Measurements from ENCODE around the gene PRKCA.
"Not testable (repeated sequence)": the region's sequence is repeated elsewhere in the genome, so short reads cannot be mapped to it uniquely, and the experiment has no call there.

The PRKCA gene

DNA sequence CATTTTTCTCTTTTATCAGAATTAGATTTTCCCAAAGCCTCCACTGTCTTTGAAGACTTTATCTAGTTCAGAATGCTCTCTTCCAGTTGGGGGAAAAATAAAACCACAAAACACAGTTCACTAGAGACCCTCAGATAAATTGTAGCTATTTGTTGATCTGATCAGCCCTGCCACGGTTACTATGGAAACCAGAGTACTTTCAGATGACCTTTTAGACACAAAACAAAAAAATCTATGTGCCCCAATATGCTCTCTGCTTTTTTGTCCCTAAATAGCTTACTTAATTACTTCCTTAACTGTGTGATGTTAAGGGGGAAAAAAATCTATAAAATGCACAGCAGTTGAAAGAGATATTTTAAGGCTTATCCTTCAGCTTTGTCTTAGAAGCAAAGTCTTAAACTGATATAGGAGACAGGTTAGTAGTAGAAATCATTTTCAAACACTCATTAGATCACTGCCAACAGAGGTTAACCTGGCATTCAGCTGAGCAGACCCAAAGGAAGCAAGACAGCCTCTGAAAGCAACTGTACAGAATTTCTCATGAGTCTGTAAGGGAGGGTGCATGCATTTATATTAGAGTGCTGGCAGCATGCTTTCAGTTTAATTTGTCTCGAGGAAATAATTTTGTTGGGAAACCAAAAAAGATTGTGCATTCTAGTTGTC, 402.6 kb downstream of the PRKCA start:
- no peak for DNase-seq

GRCh38 chr17:66706851-66707450, 404.5 kb downstream of the PRKCA start:
- no peak for DNase-seq

GRCh38 chr17:66711401-66711800, 409.0 kb downstream of the PRKCA start:
- DNase-seq = no peak

DNA sequence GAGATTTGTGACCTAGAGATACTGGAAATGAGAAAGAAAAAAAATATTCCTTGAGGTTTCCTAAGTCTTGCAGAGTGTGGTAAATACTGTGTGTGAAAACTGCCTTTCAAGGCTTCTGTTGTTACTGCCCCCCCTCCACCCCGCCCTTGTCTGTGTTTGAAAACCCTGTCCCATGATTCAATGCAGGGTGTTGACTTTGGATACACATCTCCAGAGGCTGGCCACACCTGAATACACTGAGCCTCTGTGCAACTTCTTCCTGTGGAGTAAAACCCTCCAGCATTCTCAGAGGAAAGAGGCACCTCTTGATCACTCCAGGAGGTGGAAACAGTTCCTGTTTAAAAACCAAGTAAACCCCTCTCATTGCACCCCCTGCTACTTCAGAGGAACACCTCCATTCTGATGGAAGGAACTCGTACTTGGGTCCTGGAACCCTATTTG, 409.5 kb downstream of the PRKCA start:
- DNase-seq = no peak

GRCh38 chr17:66712453-66712852, 410.0 kb downstream of the PRKCA start:
- DNase-seq = no peak

DNA sequence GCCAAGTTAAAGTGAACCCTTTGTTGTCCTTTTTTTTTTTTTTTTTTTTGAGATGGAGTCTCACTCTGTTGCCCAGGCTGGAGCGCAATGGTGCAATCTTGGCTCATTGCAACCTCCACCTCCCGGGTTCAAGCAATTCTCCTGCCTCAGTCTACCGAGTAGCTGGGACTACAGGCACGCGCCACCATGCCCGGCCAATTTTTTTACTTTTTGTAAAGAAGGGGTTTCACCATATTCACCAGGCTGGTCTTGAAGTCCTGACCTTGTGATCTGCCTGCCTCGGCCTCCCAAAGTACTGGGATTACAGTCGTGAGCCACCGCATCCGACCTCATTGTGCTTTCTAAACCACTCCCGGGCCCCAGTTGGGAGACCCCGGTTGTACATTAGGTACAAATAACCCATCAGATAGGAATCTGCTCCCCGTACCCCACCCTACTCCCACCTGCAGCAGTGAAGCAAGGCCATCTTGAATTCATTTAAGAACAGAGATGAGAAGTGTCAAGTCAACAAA, 410.7 kb downstream of the PRKCA start:
- DNase-seq = not testable (repeated sequence)

- DNase-seq = no peak
Observed at GRCh38 chr17:66713533-66714042, 411.2 kb downstream of the PRKCA start.

- DNase-seq = peak; percentile 9
Observed at GRCh38 chr17:66714046-66715023, 411.9 kb downstream of the PRKCA start.

- DNase-seq = no peak
Observed at GRCh38 chr17:66715076-66715675, 412.8 kb downstream of the PRKCA start.

- peak; percentile 80 for DNase-seq
Observed at GRCh38 chr17:66715745-66716156, 413.3 kb downstream of the PRKCA start.

DNA sequence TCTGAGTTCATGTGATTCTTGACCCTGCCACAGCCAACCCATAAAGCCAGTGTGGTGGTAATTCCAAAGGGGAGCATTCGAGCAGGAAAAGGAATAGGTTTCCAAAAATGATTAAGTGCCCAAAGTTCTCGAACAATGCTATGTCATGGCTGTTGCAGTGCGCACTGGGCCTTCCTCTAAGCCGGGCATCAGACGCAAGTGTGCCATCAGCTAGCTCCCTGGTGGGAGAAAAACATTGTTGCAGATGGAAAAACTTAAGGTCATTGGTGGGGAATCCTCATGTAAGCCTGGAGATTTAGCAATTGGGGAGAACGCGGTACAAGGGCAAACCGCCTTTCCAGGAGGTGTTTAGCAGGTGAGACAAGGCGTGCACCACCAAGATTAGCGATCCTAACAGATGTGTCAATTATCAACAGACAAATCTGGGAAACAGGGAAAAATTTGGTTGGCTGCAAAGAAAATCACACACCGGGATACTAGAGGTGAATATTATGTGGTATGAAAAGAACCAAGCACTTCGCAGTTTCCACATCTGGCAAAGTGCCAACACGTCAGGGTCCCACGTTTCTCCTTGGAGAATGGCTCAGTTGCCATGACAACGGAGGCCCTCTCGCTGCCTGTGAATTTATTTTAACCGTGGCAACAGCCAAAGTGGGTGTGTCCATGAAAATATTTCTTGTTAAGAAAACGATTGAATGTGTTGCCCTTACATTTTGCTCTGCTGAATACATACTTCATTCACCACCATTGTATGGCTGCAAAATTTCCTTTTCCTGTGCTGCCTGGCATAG, 414.0 kb downstream of the PRKCA start:
- DNase-seq = peak; percentile 17

DNA sequence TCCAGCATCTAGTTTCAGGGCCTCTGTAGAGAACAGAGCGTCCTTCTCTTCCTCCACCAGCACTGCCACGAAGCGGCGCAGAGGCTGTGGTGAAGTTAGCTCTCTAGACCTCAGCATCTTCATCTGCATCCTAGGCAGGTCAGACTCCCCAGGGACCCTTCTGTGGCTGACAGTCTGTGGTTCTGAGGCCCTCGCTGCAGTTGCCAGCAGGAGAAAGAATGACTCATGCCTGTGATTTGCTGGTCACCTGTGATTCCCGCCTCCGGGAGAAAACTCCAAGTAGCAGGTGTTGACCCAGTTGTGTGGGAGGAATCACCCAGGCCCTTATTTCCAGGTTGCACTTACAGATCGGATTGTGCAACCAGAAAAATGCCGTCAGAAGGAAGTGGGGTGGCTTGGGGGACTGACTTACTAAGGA, 415.2 kb downstream of the PRKCA start:
- DNase-seq = no peak

DNA sequence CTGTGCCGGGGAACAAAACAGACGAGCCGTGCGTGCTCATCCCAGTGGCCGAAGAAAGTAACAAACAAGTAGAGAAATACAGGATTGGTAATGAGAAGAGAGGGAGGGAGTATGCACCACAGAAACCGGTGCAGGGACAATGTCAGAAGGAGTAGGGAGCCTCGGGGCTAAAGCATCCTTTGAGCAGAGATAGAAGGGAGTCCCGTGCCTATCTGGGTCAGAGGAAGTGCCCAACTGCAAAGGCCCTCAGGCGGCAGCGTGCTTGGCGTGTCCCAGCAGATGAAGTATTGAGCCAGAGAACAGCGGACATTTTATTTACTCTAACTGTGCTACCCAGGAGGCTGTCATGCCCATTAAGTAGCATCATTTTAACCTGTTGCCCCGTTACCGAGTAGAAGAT, 417.6 kb downstream of the PRKCA start:
- DNase-seq = no peak

DNA sequence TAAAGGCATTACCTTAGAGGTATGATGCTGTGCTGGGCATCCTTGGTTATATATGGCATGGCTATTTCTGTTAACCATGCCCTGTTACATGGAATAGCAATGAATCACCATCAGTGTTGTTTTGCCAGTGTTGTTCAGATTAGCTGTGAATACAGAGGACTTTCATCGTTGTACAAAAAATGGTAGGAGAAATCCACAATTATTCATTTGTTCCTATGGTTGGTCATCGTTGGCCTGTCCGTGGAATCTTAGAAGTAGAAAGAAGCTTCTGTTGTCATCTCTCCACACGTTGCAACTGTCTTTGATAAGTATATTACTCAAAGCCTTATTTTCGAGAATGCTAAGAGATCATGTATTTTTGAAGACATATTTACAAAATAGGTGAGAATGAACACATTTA, 418.2 kb downstream of the PRKCA start:
- DNase-seq = no peak

- no peak for DNase-seq
Observed at GRCh38 chr17:66722341-66722740, 419.9 kb downstream of the PRKCA start.

GRCh38 chr17:66724581-66725341, 422.3 kb downstream of the PRKCA start:
- DNase-seq = peak; percentile 14

DNA sequence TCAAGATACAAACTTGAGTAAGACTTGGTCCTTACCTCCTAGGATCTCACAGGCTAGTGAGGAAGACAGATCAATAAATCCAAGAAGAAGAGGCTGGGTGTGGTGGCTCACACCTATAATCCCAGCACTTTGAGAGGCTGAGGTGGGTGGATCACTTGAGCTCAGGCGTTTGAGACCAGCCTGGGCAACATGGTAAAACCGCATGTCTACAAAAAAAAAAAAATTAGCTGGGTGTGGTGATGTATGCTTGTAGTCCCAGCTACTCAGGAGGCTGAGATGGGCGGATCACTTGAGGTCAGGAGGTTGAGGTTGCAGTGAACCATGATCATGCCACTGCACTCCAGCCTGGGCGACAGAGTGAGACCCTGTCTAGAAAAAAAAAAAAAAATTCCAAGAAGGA, 423.0 kb downstream of the PRKCA start:
- not testable (repeated sequence) for DNase-seq

- no peak for DNase-seq
Observed at GRCh38 chr17:66725956-66726355, 423.5 kb downstream of the PRKCA start.

DNA sequence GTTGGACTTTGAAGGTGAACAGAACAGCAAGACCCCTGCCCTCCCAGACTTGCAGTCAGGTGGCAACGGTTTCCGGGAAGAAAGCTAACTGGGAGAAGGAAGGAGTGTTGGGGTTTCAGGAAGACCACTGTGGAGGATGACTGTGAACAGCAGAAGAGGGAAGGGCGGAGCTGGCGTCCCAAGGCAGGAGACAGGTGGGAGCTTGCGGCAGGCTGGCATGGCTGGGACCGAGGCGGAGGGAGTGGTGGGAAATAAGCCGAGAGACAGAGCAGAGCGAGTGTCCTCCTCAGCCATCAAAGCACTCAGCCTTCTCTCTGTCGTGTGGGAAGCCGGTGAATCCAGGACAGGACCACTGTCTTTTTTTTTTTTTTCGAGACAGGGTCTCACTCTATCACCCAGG, 424.0 kb downstream of the PRKCA start:
- DNase-seq = no peak

- no peak for DNase-seq
Observed at GRCh38 chr17:66726846-66727245, 424.4 kb downstream of the PRKCA start.
